GM15510 (cell line): Measurements from ENCODE around the gene PRMT1.
A peak's percentile ranks its signal among the peaks of the same experiment; 100 is the strongest.

Experiments used
- POLR2A ChIP-seq: IDR thresholded peaks from 3 replicates; pipeline ENCODE4 v1.6.1; 2011; ENCODE audit warnings: borderline replicate concordance; ENCODE audit not compliant: insufficient read length; ENCODE audit errors: extremely low read depth

The PRMT1 gene

GRCh38 chr19:49677231-49677900, at the start of gene PRMT1:
TSS of gene PRMT1 (plus strand) at chr19:49677271. CDS start at chr19:49677281, 10 bp downstream.
- peak; percentile 84 for TF ChIP-seq POLR2A

GRCh38 chr19:49629659-49630058, 47.4 kb upstream of the PRMT1 start:
- no peak for TF ChIP-seq POLR2A

- no peak for TF ChIP-seq POLR2A
Measured at GRCh38 chr19:49631014-49631588, 46.0 kb upstream of the PRMT1 start.

GRCh38 chr19:49631610-49632192, 45.4 kb upstream of the PRMT1 start:
- TF ChIP-seq POLR2A: no peak

- no peak for TF ChIP-seq POLR2A
Measured at GRCh38 chr19:49632576-49632975, 44.5 kb upstream of the PRMT1 start.

GRCh38 chr19:49635530-49636232, 41.4 kb upstream of the PRMT1 start:
- TF ChIP-seq POLR2A: no peak

GRCh38 chr19:49636233-49636932, 40.7 kb upstream of the PRMT1 start:
- TF ChIP-seq POLR2A: no peak

GRCh38 chr19:49637821-49638738, 39.0 kb upstream of the PRMT1 start:
- no peak for TF ChIP-seq POLR2A

GRCh38 chr19:49639401-49640112, 37.5 kb upstream of the PRMT1 start:
- no peak for TF ChIP-seq POLR2A

GRCh38 chr19:49640113-49640898, 36.8 kb upstream of the PRMT1 start, which contains the start of gene RRAS:
TSS of gene RRAS (minus strand) at chr19:49640143. CDS start at chr19:49640098, 45 bp downstream.
- peak; percentile 81 for TF ChIP-seq POLR2A

GRCh38 chr19:49641688-49642491, 35.2 kb upstream of the PRMT1 start, which contains the start of gene SCAF1:
TSS of gene SCAF1 (plus strand) at chr19:49642209. CDS start at chr19:49645027, 2,818 bp downstream.
- peak; percentile 36 for TF ChIP-seq POLR2A
